Frontal cortex (tissue), 4 donors: ENCODE results near the gene ZNF565. TPM values are rescaled to one million over a fixed set of nuclear protein-coding genes. Genes with fewer than 3 reads are reported as not detected.
"Not testable (repeated sequence)": the region's sequence is repeated elsewhere in the genome, so short reads cannot be mapped to it uniquely, and the experiment has no call there.

Experiments
- DNase-seq, 2 donors: peaks; one replicate each; pipeline ENCODE4 v3.0.0; 2012; ENCODE audit warnings: low spot score in 2 of 2
- FAIRE-seq: peaks from 2 replicates; lab custom pipeline; 2012; peaks lifted over from hg19 to GRCh38; lab: Jason Lieb, UNC
- total RNA-seq: library from RNA; depleted of rRNA; stranded (reverse); fragments of >200 nt; gene quantifications from one replicate; pipeline ENCODE4 v1.2.3, GENCODE V29; 2014
- donor health status: control.
- donor health status: control.
- donor health status: control.

ZNF565 gene
- total RNA-seq, 1 donor from 2014 or later: 19.6 TPM

DNA sequence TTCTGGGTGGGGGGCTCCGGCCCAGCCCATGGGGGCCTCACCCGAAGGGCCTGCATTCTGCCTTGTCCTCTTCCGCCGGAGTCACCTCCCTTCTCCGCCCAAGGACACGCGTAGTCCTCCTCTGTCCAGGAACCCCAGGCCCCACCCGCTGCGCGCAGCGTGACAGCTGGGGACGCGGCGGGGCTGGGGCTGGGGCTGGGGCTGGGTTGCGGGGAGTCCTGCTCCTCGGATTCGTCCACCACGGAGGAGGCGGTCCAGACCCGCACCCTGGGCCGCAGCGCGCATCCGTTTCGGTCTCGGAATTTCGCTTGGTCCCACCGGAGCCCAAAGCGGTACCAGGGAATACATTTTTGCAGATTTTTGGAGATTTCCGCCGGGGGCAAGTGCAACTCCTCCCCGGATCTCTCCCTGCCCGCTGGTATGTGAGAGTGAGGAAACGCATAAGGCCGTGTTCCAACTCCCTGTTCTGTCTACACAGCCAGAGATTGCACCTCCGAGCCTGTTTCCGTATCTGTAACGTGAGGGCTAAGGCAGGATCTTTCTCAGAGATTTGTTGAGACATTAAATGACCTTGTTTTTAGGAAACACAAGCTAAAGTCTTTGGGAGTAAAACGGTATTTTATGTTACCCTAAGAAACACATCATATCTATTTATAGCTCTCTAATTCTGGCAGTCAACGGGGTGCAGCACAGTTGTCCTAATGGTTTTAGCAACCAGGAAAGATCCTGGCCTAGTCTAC is 61.9 kb downstream of the ZNF565 start, which contains the start of gene COX7A1:
Gene COX7A1, minus strand, starts transcription at position 96 of the 740 bp plus-strand sequence. Its CDS starts 40 bp downstream, at position 56.
- FAIRE-seq (no peak), DNase-seq (peak; percentile 37 to 74)

DNA sequence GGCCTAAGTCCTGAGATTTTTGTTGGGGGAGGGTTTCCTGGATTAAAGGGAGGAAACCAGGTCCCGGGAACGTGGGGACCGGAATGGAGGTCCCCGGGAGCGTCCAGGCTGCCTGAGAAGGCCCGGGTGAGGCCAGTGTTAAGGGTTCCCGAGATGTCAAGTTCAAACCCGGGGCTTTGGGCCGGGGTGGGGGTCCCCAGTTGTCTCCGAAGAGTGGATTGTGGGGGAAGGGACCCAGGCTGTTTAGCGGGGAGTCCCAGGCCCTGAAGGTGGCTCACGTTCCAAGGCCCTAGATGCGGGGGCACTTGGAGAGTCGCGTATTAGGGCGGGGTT is 62.5 kb downstream of the ZNF565 start:
- FAIRE-seq (no peak), DNase-seq (peak in 1 of 2 donors; percentile 67)

DNA sequence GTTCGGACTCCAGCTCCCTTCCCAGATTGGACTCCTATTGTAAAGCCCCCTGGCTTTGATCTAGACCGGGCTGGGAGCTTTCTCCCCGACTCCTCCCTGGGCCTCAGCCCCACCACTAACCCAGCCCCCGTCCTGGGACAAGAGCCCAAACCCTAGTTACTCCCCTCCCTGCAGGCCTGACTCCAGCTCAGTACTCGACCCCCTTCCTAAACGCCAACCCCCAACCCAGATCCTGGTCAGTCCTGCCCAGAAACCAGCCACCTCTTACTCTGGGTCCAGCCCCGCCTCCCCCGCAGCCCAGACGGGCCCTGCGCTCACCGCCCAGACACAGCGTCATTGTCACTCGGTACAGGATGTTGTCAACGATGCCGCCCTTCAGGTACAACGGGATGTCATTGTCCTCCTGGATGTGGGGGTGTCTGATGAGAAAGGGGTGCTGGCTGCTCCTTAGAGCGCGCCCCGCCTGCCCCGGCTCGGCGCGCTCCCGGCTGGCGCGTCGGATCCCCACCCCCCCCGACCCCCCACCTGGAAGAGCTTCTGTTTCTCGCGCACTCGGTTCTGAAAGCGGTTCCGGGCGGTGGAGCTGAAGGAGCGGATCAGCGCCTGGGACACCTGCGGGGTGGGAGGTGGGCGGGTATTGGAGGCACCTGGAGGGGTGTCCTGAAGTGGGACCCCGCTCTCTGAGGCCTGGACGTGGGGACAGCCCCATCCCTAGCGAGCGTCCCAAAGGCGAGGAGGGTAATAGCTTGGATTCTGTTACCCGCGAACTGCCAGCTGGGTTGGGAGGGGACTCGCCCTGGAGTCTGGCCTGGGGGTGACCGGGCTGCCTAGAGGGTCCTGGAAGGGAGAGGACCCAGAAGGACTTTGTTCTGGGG is 63.1 kb downstream of the ZNF565 start:
- FAIRE-seq: no peak
- peak; percentile 60 to 61 for DNase-seq

GRCh38 chr19:36150586-36150985 is 63.9 kb downstream of the ZNF565 start:
- no peak for FAIRE-seq

DNA sequence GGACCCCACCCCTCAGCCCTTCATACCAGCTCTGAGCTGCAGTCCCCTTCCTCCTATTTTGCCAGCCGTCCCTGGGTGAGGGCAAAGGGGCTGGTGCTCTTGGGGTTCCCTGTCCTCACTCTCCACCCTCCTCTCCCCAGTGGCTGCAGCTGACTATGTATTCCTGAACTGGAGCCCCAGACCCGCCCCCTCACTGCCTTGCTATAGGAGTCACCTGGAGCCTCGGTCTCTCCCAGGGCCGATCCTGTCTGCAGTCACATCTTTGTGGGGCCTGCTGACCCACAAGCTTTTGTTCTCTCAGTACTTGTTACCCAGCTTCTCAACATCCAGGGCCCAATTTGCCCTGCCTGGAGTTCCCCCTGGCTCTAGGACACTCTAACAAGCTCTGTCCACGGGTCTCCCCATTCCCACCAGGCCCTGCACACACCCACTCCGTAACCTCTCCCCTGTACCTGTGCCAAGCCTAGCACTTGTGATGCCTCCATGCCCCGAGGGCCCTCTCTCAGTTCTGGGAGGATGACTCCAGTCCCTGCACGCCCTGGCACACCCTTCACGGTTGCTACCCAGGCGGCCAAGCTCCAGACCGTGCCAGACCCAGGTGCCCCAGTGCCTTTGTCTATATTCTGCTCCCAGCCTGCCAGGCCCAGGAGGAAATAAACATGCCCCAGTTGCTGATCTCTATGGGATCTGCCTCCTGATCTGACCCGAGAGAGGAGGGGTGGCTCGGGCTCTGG is 64.6 kb downstream of the ZNF565 start:
- no peak for FAIRE-seq
- DNase-seq: no peak

More at GRCh38 chr19:36150586-36150985, 63.9 kb downstream of the ZNF565 start:
- DNase-seq: peak in 1 of 2 donors; percentile 22

DNA sequence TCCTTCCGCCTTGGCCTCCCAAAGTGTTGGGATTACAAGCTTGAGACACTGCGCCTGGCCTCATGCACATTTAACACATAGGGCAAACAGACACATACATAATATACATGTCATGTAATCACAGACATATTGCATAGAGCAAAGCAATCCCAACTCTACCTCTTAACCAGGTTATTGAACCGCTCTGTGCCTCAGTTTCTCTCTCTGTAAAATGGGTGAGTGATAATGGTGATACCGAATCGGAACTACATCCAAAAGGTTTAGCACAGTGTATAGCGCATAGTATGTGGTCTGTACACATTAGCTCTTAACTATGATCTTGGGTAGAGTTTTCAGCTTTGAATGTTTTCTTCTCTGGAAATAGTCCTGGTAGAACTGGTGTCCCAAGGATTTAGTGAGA is 69.8 kb downstream of the ZNF565 start:
- FAIRE-seq (no peak), DNase-seq (no peak)

DNA sequence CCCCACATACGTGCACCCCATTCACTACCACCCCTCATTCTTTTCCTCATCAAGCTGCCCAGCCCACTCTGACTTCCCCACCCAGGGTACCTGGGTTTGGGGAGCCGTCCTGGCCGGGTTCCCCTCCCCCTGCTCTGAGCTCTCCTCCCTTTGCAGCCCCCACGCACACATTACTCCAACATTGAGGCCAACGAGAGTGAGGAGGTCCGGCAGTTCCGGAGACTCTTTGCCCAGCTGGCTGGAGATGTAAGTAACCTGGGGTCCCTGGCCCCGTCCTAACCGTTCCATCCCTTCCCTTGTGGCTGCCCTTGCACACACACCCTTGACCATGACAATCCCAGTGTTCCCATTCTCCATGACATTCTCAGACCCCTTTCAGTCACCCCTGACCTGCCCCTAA is 72.0 kb downstream of the ZNF565 start:
- FAIRE-seq (no peak), DNase-seq (no peak)

DNA sequence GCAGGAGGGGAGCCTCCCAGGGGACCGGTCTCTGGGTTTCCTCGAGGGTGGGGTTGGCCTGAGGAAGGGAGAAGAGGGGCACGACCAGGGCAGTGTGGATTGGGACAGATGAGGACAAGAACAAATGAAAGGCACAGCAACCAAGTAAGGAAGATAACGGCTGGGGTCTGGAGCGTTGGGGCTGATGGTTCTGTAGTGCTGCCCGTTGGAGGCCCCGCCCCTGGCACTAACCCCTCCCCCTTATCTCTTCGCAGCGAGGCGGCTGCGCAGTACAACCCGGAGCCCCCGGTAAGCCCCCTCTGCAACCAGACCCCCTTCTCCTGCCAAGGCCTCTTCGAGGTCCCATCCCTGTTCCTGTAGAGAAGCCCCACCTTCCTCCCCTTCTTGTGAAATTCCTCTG is 72.4 kb downstream of the ZNF565 start:
- no peak for FAIRE-seq
- DNase-seq: no peak

GRCh38 chr19:36141039-36141927 is 73.2 kb downstream of the ZNF565 start:
- DNase-seq (peak; percentile 79 to 93), FAIRE-seq (no peak)

DNA sequence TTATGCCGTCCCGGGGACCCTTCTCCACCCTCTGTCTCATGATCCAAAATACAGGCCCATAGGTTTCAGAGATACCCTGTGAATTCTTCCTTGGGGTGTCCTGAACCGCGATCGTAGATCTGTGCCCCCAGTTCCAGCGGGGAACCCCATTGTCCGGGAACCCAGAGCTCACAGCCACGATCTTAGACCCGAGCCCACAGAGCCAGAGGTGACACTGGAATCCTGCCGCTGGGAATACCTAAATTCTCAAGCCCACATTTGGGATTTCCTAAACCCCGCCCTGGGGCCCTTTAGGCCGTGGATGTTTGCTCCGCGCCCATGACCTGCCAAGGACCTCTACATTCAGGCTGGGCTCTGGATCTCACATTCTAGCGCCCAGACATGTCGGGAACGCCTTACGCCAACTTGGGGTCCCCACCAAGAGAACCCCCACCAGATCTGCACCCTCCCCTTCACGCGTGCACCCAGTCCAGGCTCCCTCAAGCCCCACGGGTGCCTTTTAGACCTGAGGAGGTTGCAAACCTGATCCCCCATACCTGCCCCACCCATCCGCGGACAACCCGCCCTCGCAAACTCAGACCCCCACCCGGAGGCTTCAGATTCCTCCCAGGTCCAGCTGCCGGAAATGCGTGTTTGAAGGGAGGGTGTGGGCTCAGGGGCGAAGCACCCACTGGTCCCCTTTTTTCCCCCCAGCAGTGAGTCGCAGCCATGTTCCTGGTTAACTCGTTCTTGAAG is 74.0 kb downstream of the ZNF565 start:
- DNase-seq (peak; percentile 55 to 67), FAIRE-seq (no peak)

GRCh38 chr19:36139473-36140303 is 74.8 kb downstream of the ZNF565 start, which contains the start of gene CAPNS1:
TSS of gene CAPNS1 (plus strand) at chr19:36140066. CDS start at chr19:36141012, 946 bp downstream.
- FAIRE-seq: no peak
- DNase-seq: peak; percentile 95 to 96

- no peak for DNase-seq
- FAIRE-seq: no peak
These were observed 75.4 kb downstream of the ZNF565 start for GRCh38 chr19:36139120-36139472.

DNA sequence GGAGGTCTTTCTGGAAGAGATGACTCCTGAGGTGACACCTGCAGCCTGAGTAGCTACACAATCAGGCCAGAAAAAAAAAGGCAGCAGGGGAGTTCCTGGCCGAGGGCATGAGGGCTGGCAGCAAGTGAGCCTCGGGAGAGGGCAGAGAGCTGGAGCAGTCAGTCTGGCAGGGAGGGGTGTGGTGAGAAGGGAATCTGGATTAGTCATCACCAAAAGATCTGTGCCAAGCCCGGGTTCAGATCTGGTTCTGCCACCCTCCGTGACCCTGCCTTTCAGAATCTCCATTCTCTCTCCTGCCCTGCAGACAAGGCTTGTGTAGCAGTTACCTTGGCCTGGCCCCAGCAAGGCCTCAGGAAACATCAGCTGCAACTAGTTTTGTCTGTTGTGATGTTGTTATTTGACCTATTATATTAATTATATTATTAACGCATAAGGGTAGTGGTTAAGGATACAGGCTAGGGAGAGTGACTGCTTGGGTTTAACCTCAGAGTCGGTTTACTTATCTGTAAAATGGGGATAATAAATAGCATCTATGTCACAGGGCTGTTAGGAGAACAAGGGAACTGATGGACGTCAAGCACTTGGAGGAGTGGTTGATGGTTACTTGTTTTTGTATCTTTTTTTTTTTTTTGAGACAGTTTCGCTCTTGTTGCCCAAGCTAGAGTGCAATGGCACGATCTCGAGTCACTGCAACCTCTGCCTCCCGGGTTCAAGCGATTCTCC is 77.3 kb downstream of the ZNF565 start:
- FAIRE-seq: no peak
- no peak for DNase-seq

GRCh38 chr19:36134867-36135266 is 79.6 kb downstream of the ZNF565 start:
- not testable (repeated sequence) for DNase-seq, FAIRE-seq
